ENCODE results near the gene SERTAD2.

SERTAD2 gene

DNA sequence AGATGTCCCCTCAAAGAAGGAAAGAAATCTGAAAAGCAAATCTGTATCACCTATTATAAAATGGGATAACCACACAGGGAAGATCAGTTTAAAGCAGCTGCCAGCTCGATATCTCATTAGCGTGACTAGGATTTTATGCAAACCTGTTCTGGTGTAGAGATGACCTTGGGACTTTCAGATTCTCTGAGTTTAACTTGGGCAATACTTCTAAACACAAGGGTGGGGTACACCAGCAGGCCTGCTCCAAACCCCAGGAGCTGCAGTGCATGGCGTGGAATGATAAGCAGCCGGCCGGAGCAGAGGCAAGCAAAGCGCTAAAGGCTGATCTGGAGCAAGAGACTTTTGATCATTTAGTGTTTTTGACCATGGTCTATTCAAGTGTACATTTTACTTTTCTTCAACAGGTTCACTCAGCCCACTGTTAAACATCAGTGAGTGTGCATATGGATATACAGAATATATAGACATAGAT lies 4.7 kb downstream of the SERTAD2 start:
- DNase-seq (ENCODE audit: low spot score) = no peak

DNA sequence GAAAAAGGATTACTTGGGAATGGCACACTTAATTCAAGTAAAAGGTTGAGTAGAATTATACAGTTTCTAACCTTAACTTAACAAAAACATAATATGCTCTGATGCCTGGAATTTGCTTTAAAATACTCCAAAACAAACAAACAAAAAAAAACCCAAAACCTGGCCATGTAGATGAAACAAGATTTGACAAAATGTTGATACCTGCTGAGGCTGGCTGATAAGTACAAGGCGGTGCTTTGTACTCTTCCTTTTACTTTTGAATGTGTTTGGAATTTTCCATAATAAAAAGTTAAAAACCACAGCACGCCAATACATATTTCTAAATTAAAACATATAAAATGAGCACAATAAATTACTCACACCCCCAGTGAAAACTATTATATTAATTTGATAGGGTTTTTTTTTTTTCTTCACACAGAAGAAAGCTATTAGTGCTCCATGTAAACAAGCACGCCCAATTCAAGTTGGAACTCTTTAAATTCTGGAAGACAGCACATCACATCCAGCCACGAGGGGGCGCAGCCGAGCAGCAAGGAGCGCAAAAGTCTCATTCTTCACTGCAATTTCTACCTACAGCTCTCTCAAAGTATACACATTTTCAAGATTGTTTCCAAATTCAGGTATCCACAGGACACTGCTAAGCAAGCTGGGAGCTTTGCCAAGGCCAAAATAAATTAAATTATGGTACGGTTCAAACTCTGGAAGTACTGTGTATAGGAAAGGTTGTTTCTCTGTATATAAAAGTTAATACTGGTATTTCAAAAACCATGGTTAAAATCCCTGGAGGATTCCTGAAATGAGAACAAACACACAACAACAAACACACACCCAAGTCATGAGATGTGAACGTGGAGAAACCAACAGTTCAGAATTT lies 7.5 kb downstream of the SERTAD2 start:
- peak; percentile 64 for DNase-seq (ENCODE audit: low spot score)

DNA sequence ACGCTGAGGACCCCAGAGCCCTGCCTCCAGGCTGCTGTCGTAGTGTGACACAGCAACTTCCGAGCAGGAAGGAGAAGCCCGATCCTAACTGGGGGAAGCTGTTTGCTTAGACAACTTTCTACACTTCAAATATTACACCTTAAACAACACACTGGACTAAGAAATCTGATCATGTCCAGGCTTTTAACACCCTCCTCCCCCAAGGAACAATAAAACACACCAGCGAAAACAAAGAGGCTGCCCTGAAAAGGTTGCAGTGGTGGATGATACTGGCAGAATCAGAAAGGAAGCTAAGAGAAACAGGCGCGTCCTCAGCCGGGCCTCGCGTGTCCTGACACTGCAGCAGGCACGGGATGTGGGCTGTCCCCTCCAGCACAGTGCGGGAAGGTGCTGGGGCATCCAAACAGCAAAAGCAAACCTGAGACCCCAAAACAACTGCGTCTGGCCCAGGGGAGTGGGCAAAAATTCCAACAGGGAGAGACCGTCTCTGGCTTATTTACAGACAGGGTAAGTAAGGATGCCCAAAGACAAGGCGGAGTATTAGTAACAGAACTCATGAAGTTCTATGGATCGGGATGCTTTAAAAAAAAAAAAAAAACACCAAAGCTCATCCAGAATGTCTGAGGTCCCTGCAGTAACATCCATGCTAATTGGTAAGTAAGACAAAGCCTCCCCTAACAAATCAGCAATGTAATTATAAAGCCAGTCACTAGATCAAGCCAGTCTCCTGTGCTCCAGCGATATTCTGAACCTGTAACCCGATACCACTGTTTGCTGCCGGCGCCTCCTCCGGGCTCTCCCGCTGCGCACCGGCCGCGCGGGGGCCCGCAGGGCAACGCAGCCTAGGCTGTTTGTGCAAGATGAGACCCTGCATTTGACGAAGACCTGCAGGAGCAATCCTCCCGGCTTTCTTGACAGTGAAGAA lies 9.0 kb downstream of the SERTAD2 start:
- peak; percentile 88 for DNase-seq (ENCODE audit: low spot score)

DNA sequence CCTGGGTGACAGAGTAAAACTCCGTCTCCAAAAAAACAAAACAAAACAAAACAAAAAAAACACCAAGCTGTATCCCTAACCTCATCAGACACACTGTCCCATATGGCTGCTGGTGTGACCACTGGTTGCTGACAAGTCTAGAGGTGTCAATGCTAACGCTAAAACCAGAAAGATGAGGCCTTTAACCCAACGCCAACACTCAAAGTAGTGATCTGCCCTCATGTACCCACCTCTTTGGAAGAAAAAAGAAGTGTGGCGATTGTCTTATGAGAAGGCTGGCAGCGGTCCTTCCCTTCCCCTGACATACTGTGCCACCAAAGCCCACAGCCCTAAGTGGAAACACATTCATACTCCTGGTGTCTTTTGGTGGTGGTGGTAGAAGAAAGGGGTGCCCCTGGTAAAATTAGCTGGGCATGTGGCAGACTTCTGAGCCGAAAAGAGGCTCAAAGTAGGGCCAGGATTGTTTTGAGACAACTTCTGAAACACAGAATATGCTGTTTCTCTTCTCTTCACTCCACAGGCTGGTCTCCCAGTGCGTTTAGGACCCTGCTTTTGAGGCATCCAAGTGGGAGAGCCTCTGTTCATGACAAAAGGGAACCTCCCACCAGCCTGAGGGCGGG lies 9.8 kb downstream of the SERTAD2 start:
- no peak for DNase-seq (ENCODE audit: low spot score)

DNA sequence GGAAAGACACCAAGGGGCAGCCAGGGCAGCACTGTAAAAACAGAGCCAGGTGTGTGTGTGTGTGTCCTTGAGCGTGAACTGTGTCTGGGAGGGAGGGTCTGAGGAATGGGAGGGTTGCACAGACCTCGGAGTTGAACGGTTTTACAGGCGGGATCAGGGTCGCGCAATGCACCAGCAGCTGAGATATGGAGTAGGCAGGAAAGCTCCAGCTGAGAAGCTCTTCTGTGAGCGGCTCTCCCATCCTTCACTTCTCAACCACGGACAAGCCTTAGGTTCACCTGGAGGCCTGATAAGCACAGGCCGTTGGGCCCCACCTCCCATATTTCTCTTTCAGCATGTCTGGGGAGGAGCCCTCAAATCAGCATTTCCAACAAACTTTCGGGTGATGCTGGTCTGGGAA lies 12.1 kb downstream of the SERTAD2 start:
- DNase-seq (ENCODE audit: low spot score) = no peak

DNA sequence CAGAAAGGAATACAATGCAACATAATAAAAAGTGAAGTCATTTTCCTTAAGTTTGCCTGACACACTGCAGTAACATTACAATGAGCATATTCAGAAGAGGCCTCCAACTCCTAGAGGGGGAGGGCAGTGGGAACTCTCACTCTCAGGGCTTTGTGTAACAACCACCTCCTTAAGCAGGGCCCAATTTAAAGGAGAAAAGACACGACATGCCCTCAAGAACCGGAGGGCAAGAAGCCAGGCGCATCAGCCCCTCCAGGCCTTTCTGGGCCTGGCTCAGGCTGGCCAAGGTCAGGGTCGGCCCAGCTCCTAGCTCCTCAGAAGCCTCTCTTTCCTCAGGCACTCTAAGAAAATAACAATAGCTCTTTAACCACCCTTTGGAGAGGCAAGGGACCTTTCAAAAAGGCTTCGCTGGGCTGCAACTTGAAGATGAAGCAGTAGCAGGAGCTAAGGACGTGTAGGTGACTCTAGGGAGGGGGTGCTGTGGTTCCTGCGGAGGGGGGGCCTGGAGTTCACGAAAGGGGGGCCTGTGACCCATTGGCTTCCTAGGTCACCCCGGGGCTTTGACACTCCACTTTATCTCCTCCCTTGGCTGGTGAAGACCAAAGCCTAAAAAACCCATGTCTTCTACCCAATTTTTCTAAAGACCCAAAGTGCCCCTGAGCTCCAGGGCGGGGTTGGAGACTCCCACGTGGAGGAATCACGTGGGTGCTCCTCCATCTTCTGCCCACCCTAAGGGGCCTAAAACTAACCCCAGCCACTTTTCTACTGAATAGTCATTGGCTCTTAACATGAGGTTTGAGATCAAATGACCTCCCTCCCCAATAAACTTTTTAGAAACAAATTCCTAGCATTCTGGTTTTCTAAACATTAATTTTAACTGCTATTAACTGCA lies 13.3 kb downstream of the SERTAD2 start:
- DNase-seq (ENCODE audit: low spot score) = peak; percentile 23

DNA sequence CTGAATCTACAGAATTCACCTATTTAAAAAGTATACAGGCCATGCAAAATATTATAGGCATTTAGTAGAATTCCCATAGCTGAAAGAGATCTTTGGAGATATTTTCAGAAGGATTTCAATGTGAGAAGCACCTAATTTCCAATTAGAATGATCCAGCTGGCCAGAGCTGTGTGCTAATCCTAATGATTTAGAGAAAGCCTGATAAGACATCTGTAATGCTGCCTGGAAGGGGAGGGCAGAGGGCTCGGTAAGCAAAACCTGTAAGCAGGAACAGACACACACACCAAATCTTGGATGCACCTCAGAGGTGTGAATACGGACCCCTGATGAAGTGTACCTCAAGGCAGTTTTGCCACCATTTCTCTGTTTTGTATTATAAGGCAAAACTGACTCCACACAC lies 14.0 kb downstream of the SERTAD2 start:
- no peak for DNase-seq (ENCODE audit: low spot score)

DNA sequence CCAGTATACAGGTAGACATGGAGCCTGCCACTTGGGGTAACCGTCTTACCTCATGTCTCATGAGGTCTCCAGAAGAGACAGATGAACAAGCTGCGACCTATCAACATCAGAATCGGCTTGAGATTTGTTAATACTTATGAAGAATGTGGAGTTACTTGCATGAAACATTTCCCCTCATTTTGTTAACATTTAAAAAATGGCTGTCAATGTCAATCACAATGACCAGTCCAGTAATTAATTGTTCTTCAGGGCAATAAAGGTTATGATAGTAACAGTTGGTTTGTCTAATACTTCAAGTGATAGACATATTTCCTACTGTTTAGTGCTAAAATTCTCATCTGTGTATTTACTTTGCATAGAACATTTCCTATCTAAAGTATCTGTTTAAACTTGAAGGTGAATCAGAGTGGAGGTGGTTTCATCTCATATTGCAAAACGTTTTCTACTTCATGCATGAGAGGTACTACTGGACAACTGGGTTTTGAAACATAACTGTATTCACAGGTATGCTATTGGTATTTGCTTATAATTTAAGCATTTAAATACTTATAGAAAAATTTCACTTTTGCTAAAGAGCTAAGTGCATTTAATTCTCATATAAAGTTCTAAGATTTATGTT lies 15.1 kb downstream of the SERTAD2 start:
- DNase-seq (ENCODE audit: low spot score) = no peak

DNA sequence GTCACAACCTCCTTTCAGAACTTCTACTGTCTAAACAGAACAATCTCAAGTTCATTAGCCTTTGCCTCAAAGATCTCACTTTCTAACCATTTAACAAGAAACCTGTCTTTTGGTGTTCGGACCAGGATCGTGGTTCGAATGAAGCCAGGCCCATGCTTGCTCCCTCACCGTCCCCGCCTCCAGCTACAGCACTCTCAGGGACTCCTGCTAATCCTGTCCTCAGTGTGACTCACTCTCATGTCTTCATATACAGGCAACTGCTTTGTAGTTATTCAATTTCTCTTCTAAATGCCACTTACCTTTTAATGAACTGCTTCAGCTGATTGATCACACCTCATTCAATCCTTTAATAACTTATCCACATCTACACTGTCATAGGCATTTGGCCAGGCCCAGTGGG lies 15.8 kb downstream of the SERTAD2 start:
- DNase-seq (ENCODE audit: low spot score) = peak; percentile 23

DNA sequence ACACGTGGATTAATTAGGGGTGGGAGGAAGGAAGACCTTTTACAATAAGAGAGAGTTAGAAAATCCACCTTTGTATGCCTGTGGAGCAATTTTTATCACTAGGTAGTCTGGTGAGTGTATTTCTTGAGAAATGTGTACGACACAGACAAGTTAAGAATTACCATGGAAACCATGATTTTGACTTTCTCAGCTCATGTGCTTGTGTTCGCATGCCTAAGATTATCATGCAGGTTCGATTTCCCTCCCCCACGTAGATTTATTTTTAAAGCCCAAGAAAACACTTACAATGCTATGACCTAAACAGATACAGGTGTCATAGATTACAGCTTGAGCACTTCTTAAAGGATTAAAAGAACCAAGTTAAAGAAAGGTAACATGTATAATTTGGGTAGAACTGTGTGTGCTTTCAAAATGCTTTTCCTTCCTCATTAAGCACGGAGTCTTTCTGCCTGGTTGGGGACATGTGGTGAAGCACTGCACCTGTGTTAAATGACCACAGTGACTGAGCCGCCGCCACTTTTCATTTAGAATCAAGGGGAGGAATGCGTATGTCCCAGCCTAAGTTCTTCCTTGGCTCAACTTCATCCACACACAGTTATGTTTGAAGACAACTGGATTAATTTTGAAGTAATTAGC lies 16.6 kb downstream of the SERTAD2 start:
- DNase-seq (ENCODE audit: low spot score) = no peak

DNA sequence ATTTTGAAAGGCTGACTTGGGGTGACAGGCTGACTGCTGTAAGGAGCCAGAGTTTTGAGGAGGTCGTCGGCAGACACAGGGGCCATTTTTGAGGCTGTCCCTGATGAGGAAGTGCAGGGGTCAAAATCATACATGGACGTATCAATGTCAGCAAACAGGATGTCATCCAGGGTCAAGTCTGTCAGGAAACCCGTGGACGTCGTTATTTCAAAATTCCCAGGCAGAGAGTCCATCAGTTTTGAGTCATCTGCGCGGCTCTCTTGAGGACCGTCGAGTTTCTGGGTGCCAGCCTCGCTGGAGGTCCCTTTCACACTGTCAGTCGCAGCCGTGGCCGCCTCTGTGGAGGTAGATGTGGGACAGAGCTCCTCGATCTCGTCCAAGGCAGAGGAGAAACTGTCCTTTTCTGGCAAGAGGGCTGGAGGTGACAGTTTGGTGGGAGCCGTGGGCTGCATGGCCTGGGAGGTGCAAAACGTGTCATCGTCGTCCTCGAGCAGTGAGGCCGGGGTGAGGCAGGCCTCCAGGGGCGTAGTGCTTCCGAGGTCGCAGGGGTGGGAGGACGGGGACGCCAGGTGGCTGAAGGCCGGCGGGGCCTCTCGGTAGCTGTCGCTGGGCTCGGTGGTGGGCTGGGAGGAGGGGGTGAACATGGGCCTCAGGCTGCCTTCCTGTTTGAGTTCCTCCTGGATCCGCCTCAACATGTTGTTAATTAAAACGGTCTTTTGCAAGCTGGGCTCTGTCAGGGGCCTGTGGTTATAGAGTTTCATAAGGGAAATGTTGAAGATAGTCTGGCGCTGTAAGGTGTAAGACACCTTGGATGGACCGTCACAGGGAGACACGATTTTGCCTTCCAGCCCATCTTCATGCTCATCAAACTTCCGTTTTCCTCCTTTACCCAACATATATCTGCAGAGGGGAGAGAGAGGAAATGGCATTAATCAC lies 17.5 kb downstream of the SERTAD2 start:
- DNase-seq (ENCODE audit: low spot score) = no peak

DNA sequence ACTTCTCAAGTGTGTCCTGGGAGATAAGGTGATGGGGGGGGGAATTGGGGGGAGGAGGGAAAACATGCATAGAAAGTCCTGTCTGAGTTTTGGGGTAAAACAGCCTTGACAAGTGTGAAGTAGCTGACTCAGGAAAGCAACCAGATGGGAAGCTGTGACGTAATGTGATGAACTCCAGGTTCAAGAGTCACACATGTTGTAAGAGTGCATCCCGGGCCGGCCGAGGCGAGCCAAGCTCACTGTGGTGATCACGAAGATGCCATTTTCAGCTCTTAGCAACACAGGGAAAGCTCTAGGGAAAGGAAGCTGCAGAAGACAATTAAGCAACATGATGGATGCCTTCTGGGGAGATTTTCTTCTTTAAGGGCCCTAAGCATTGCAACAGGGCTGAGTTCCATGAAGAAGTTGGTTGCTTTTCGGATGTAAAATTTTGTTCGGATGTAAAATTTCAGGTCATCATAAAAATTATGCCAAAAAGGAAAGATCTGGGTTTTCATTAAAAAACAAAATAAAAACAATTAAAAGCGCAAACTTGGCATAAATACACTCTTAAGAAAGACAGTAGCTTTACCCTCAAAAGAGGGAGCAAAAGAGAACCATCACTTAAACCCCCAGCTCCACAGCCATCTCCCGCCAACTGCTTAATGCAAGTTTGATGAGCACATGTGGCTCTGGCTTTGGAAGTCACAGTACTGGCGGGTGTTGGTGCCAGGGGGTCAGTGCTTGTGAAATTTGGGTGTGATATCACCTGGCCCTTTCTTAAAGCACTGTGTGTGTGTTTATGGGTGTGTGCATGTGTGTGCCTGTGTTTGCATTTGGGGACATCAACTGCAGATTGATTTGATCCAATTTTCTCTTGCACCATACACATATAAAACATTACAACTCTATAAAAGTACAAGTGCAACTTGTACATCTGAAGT lies 19.1 kb downstream of the SERTAD2 start:
- DNase-seq (ENCODE audit: low spot score) = peak; percentile 40

DNA sequence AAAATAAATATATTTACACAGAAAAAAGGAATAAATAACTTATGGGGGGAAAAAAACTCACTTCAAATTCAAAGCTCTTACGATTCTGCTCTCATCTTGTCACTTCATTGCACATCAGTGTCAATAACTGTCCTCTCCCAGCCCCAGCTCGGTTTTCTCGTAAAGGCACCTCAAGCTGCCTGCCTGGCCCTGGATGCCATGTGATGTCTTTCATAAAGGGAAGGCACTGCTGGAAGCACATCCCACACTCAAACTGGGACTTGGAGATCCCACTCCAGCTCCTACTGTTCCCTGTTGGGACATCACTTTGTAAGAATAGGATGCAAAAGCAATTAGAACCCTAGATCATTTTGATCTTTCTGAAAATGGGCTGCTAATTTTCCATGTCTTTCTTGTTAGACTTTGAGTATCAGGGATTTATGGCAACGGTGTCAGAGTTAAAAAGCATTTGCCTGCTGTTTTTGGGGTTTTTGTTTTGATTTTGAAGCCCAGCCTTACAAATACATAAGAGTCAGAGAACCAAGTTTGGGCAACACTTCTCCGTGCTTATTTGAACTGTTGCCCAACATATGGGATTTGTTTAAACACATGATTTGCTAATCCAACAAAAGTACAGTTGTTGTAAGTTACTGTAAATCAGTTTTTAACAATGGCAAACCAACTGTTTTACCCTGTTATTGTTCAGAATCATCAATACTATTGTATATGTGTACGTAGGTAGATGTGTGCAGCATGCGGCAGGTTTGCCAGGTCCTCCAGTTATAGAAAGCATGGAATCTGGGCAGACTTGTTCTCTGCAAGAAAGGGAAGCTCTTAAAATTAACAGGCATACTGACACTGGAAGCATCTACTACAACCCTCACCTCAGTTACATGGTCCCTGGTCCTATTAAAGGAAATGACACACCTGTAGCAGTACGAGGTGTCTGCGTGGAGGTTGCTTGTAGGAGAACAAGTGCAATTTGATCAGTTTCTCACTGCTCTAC lies 20.6 kb downstream of the SERTAD2 start:
- DNase-seq (ENCODE audit: low spot score) = peak; percentile 62

DNA sequence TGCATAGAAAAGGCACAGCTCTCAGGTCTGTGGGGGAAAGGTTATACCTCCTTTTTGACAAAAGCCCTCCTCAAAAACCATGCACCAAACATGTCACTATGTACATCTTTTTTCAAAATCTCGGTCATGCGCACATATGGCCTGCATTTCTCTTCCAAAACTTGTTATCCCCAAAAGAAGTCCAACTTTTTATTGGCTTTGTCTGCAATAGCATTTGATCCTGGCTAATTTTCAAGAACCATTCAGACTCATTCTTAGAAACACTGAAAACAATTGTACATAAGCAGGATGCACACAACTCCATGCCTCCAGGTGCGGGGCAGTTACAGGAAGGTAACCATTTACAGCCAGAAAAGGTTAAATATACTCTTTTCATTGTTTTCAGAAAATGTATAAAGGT lies 21.9 kb downstream of the SERTAD2 start:
- DNase-seq (ENCODE audit: low spot score) = no peak

DNA sequence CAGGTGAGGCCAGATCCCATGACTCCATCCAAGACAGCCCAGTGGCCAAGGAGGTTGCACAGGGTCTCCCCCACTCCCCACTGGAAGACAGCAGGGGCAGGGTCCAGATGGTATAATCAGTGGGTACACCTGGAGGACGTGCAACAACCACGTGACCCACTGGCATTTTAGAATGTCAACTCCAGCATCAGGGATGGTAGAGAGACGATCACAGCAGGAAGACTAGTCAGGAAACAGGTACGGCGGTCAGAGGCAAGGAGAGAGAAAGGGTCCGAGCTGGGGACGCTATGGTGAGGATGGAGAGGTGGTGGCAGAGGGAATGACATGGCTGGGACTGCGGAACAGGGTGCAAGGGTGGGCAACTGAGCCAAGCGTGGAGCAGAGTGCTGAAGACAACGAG lies 23.0 kb downstream of the SERTAD2 start:
- DNase-seq (ENCODE audit: low spot score) = no peak

DNA sequence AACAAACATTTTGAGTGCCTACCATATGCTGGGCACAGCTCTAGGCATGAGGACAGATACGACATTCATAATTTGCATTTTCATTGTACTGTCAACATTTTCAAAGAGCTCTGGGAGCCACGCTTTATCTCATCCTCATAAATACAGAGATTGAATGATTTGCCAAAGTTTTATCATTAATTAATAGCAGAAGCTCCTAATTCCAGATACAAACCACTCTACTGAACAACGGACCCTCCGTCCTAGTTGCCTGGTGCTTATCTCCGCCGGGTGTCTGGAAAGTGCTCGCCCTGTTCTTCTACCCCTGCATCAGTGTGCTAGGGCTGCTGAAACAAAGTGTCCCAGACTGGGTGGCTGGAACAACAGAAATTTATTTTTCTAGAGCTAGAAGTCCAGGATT lies 23.8 kb downstream of the SERTAD2 start:
- no peak for DNase-seq (ENCODE audit: low spot score)

DNA sequence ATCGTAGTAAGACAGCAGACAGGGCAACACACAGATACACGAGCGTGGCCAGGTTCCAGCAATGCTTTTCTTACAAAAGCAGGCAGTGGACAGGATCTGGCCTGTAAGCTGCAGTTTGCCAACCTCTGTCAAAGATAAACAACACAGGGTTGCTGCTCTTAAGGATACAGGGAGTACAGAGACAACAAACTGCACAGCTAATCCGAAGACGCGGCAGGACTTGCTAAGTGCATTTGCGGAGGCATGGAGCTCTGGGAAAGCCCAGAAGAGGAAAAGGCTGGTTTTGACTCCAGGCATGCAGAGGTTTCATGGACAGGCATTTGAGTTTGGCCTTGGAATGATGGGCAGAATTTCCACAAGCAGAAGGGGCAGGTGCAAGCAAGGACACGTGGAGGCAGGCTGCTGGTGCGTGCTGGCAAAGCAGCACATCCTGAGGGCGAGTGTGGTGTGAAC lies 24.4 kb downstream of the SERTAD2 start:
- no peak for DNase-seq (ENCODE audit: low spot score)
